ENCODE data around the gene PCGF5.

DNA sequence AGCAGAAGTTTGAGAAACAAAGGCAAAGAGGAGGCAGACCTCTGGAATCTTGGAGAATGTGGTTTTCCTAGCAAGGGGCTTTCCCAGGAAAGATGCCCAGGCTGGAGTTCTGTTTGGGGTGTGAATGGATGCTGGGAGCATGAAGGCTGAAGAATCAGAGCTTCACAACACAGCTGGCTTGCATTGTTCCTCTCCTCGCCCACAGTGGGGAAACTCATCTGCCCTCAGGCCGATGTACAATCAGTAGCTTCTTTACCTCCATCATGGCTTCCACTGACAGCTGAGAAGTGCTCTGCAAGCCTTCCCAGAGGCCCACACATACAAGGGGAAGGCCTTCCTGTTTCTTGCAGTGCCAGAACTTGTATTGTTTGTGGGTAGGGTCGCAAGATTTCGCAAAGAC is 98.9 kb downstream of the PCGF5 start:
- TF ChIP-seq POLR2A (IDR thresholded peaks at IDR 0.05; ENCODE audit: low read length): no peak
- TF ChIP-seq GATA1 (IDR thresholded peaks at IDR 0.05; ENCODE audit: low read depth, low read length): no peak
